Transverse colon (tissue), 4 donors: ENCODE results near the gene SF3B1.

Source experiments
- EP300 ChIP-seq: sonication (generic); formaldehyde crosslinking; IDR thresholded peaks from one replicate; pipeline ENCODE4 v1.6.1; 2017; ENCODE audit warnings: antibody characterized with exemption, low read depth
- POLR2A ChIP-seq: fragments of 450-650 bp; IDR thresholded peaks from one replicate; pipeline ENCODE4 v1.6.1; 2016; ENCODE audit warnings: antibody characterized with exemption, mild to moderate bottlenecking, moderate library complexity
- POLR2AphosphoS5 ChIP-seq, 3 donors: sonication (generic); formaldehyde crosslinking; IDR thresholded peaks; one replicate each; pipeline ENCODE4 v1.6.1; 2016; ENCODE audit warnings: antibody characterized with exemption in 3 of 3
- TF ChIP-seq, protein P1 (sequence below), 5 experiments: fragments of 200-600 bp in 3 of 5; fragments of 450-650 bp in 2 of 5; sonication (generic) in 3 of 5; IDR thresholded peaks; 1 replicate in 2 of 5; 2 replicates in 3 of 5; pipeline ENCODE4 v1.5.1; 2016 to 2017; ENCODE audit warnings: antibody characterized with exemption in 5 of 5, inconsistent platforms in 3 of 5, mild to moderate bottlenecking in 2 of 5, moderate library complexity in 1 of 5

DNA sequence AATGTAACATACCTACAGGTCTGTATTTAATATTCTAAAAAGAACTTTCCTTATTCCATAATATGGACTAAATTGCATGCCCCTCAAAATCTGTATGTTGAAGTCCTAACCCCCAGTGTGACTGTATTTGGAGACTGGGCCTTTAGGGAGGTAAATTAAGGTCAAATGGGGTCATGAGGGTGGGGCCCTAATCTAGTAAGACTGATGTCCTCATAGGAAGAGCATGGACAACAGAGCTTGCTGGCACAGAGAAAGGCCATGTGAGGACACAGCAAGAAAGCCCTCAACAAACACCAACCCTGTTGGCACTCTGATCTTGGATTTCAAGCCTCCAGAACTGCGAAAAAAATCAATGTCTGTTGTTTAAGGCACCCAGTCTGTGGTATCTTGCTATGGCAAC lies 18.6 kb downstream of the SF3B1 start:
- TF ChIP-seq, protein P1, sequence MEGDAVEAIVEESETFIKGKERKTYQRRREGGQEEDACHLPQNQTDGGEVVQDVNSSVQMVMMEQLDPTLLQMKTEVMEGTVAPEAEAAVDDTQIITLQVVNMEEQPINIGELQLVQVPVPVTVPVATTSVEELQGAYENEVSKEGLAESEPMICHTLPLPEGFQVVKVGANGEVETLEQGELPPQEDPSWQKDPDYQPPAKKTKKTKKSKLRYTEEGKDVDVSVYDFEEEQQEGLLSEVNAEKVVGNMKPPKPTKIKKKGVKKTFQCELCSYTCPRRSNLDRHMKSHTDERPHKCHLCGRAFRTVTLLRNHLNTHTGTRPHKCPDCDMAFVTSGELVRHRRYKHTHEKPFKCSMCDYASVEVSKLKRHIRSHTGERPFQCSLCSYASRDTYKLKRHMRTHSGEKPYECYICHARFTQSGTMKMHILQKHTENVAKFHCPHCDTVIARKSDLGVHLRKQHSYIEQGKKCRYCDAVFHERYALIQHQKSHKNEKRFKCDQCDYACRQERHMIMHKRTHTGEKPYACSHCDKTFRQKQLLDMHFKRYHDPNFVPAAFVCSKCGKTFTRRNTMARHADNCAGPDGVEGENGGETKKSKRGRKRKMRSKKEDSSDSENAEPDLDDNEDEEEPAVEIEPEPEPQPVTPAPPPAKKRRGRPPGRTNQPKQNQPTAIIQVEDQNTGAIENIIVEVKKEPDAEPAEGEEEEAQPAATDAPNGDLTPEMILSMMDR (IDR thresholded peaks at IDR 0.05): no peak
- TF ChIP-seq POLR2AphosphoS5 (IDR thresholded peaks at IDR 0.05) (no peak), POLR2A (no peak), EP300 (no peak)
